Tibial nerve (tissue), 4 donors: ENCODE data around the gene TATDN3. TPM values are rescaled to one million over a fixed set of nuclear protein-coding genes. Genes with fewer than 3 reads are reported as not detected.
A peak's percentile ranks its signal among the peaks of the same experiment; 100 is the strongest.

ENCODE experiments used
- DNase-seq, 2 donors: peaks; one replicate each; pipeline ENCODE4 v3.0.0-alpha.2; 2019; ENCODE audit warnings: low spot score in 2 of 2
- H3K27ac ChIP-seq, 4 donors: fragments of 200-600 bp; sonication (generic) in 3 of 4; one replicate each; pipeline ENCODE4 v1.5.1; 2017 to 2019; ENCODE audit warnings: mild to moderate bottlenecking in 1 of 4
- H3K27me3 ChIP-seq, 2 donors: fragments of 200-600 bp; sonication (generic) in 1 of 2; one replicate each; pipeline versions ENCODE4 v1.5.1 to v1.6.0; 2017 to 2019
- H3K36me3 ChIP-seq, 3 donors: fragments of 200-600 bp; sonication (generic); one replicate each; pipeline ENCODE4 v1.5.1; 2018 to 2019
- H3K4me1 ChIP-seq, 4 donors: fragments of 200-600 bp; sonication (generic) in 3 of 4; one replicate each; pipeline ENCODE4 v1.5.1; 2017 to 2019
- H3K4me3 ChIP-seq, 4 donors: fragments of 200-600 bp; sonication (generic) in 3 of 4; one replicate each; pipeline ENCODE4 v1.5.1; 2017 to 2019; ENCODE audit warnings: mild to moderate bottlenecking in 1 of 4, moderate library complexity in 1 of 4
- H3K9me3 ChIP-seq, 4 donors: fragments of 200-600 bp; sonication (generic) in 3 of 4; one replicate each; pipeline ENCODE4 v1.5.1; 2017 to 2019
- EP300 ChIP-seq, 2 donors: sonication (generic); formaldehyde crosslinking; IDR thresholded peaks; one replicate each; pipeline ENCODE4 v1.6.1; 2017; ENCODE audit warnings: antibody characterized with exemption in 2 of 2, mild to moderate bottlenecking in 1 of 2
- POLR2A ChIP-seq, 2 donors: fragments of 450-650 bp; IDR thresholded peaks; one replicate each; pipeline ENCODE4 v1.6.1; 2017; ENCODE audit warnings: antibody characterized with exemption in 2 of 2, mild to moderate bottlenecking in 2 of 2, moderate library complexity in 2 of 2
- WGBS, 2 donors: methylation state at CpG; one replicate each; pipeline ENCODE4 v1.1.5; 2018; 5-methylcytosine and 5-hydroxymethylcytosine counted together
- total RNA-seq, 4 donors: library from RNA; depleted of rRNA; stranded (reverse); fragments of >200 nt; gene quantifications; one replicate each; pipeline ENCODE4 v1.1.0, GENCODE V29; 2016
- TF ChIP-seq, protein P1 (sequence below), 5 experiments: fragments of 200-600 bp in 3 of 5; fragments of 450-650 bp in 2 of 5; sonication (generic) in 3 of 5; IDR thresholded peaks; one replicate each; pipeline ENCODE4 v1.5.1; 2016 to 2019; ENCODE audit warnings: antibody characterized with exemption in 5 of 5, mild to moderate bottlenecking in 3 of 5, moderate library complexity in 2 of 5

The TATDN3 gene
- total RNA-seq, 4 donors from 2014 or later = 9.2 to 25.1 (median 13.0) TPM

GRCh38 chr1:212852105-212852688 is 60.5 kb downstream of the TATDN3 start:
- no peak overlapping the region for H3K4me3 ChIP-seq
- H3K36me3 ChIP-seq = no peaks in the 10 kb centered on the region
- no peak for DNase-seq
- TF ChIP-seq, protein P1, sequence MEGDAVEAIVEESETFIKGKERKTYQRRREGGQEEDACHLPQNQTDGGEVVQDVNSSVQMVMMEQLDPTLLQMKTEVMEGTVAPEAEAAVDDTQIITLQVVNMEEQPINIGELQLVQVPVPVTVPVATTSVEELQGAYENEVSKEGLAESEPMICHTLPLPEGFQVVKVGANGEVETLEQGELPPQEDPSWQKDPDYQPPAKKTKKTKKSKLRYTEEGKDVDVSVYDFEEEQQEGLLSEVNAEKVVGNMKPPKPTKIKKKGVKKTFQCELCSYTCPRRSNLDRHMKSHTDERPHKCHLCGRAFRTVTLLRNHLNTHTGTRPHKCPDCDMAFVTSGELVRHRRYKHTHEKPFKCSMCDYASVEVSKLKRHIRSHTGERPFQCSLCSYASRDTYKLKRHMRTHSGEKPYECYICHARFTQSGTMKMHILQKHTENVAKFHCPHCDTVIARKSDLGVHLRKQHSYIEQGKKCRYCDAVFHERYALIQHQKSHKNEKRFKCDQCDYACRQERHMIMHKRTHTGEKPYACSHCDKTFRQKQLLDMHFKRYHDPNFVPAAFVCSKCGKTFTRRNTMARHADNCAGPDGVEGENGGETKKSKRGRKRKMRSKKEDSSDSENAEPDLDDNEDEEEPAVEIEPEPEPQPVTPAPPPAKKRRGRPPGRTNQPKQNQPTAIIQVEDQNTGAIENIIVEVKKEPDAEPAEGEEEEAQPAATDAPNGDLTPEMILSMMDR (IDR thresholded peaks at IDR 0.05) = no peak
- no peak for TF ChIP-seq POLR2A (IDR thresholded peaks at IDR 0.05)
- no peak for TF ChIP-seq EP300 (IDR thresholded peaks at IDR 0.05)
- WGBS, 2 donors = 86 to 87% methylated on average over 5 of the region's 5 CpGs
- H3K9me3 ChIP-seq = peaks cover 0 to 3% (median 0%) of the 10 kb centered on the region in 4 donors
- H3K27me3 ChIP-seq = no peaks in the 10 kb centered on the region
- H3K27ac ChIP-seq = no peak overlapping the region
- peaks cover 0 to 8% (median 3%) of the 10 kb centered on the region in 4 donors for H3K4me1 ChIP-seq

- H3K27me3 ChIP-seq = no peaks in the 10 kb centered on the region
- peaks cover 0 to 10% (median 4%) of the 10 kb centered on the region in 4 donors for H3K4me1 ChIP-seq
- no peak for DNase-seq
- no peak overlapping the region for H3K27ac ChIP-seq
- peaks cover 0 to 3% (median 0%) of the 10 kb centered on the region in 4 donors for H3K9me3 ChIP-seq
- no peaks in the 10 kb centered on the region for H3K36me3 ChIP-seq
- TF ChIP-seq POLR2A (IDR thresholded peaks at IDR 0.05) (no peak), EP300 (IDR thresholded peaks at IDR 0.05) (no peak)
- TF ChIP-seq, protein P1 (IDR thresholded peaks at IDR 0.05) = no peak
- H3K4me3 ChIP-seq = no peak overlapping the region
- 95 to 97% methylated on average over 5 of the region's 5 CpGs for WGBS, 2 donors
These were observed 62.0 kb downstream of the TATDN3 start for GRCh38 chr1:212853658-212854057.

- TF ChIP-seq EP300 (IDR thresholded peaks at IDR 0.05) (no peak), POLR2A (IDR thresholded peaks at IDR 0.05) (no peak)
- TF ChIP-seq, protein P1 (IDR thresholded peaks at IDR 0.05) = no peak
- DNase-seq = no peak
- Histone ChIP-seq H3K9me3 (no peaks in the 10 kb centered on the region), H3K4me3 (peak overlapping the region in 1 of 4 donors; percentile 87), H3K27ac (peak overlapping the region in 1 of 4 donors; percentile 85), H3K4me1 (peaks cover 3 to 35% (median 15%) of the 10 kb centered on the region in 4 donors), H3K36me3 (peaks cover 0 to 3% (median 0%) of the 10 kb centered on the region in 3 donors), H3K27me3 (no peaks in the 10 kb centered on the region)
- 81 to 89% methylated on average over 16 of the region's 16 CpGs for WGBS, 2 donors
These were observed 65.1 kb downstream of the TATDN3 start for GRCh38 chr1:212856755-212857154.

DNA sequence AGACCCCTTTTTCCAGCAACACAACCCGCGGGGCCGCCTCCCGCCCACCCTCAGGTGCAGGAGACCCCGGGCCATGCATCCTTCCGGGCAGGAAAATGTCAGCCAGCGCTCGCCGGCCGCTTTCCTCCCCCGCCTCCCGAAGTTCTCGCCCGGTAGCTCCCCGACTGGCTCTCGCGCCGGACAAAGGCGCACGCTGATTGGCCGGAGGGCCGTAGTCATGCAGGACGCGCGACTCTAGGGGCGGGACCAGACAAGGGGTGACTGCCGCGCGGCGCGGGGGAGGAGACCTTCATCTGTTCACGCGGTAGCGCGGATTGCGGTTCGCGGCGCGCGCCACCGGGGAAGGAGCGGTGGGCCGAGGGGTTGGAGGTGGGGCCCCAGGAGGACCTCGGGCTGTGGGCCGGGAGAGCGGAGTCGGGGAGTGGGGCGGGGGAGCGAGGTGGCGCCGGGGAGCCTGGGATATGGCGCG is 66.3 kb downstream of the TATDN3 start, which contains the start of gene FLVCR1:
Gene FLVCR1, plus strand, starts transcription at position 284 of the 469 bp plus-strand sequence. Its CDS starts 178 bp downstream, at position 462.
- Histone ChIP-seq H3K36me3 (peaks cover 0 to 15% (median 0%) of the 10 kb centered on the region in 3 donors), H3K27me3 (no peaks in the 10 kb centered on the region), H3K4me1 (peaks cover 3 to 35% (median 15%) of the 10 kb centered on the region in 4 donors), H3K9me3 (no peaks in the 10 kb centered on the region), H3K4me3 (peak within 1 kb of the TSS; percentile 84 to 95 (median 90)), H3K27ac (peak within 1 kb of the TSS; percentile 79 to 94 (median 87))
- WGBS, 2 donors = 0% methylated on average over 19 to 25 of the region's 54 CpGs
- peak; percentile 54 to 82 for TF ChIP-seq EP300 (IDR thresholded peaks at IDR 0.05)
- TF ChIP-seq, protein P1 (IDR thresholded peaks at IDR 0.05) = peak in 1 of 5 experiments; percentile 43
- peak in 1 of 2 donors; percentile 81 for TF ChIP-seq POLR2A (IDR thresholded peaks at IDR 0.05)
- DNase-seq = peak; percentile 93 to 95
